Parathyroid adenoma (tissue), 2 donors: ENCODE data around the gene NTN1.

Experiments
- H2AFZ ChIP-seq: fragments of 300-600 bp; sonication (generic); one replicate; pipeline ENCODE4 v1.7.0; 2017; ENCODE audit warnings: antibody characterized with exemption, mild to moderate bottlenecking
- H3K27ac ChIP-seq: fragments of 300-600 bp; sonication (generic); one replicate; pipeline ENCODE4 v1.7.0; 2017
- H3K27me3 ChIP-seq: fragments of 300-600 bp; sonication (generic); one replicate; pipeline ENCODE4 v1.7.0; 2017; ENCODE audit warnings: low read length; ENCODE audit not compliant: control insufficient read depth, insufficient read depth
- H3K36me3 ChIP-seq: fragments of 300-600 bp; sonication (generic); one replicate; pipeline ENCODE4 v1.7.0; 2017; ENCODE audit warnings: low read length; ENCODE audit not compliant: control insufficient read depth, insufficient read depth
- H3K4me1 ChIP-seq: fragments of 300-600 bp; sonication (generic); one replicate; pipeline ENCODE4 v1.7.0; 2017; ENCODE audit warnings: control low read depth
- H3K4me2 ChIP-seq: fragments of 300-600 bp; sonication (generic); one replicate; pipeline ENCODE4 v1.7.0; 2017; ENCODE audit warnings: low read length
- H3K4me3 ChIP-seq: fragments of 300-600 bp; sonication (generic); one replicate; pipeline ENCODE4 v1.7.0; 2017; ENCODE audit warnings: low read depth, low read length
- H3K79me2 ChIP-seq: fragments of 300-600 bp; sonication (generic); one replicate; pipeline ENCODE4 v1.7.0; 2017; ENCODE audit warnings: control low read depth
- H3K9ac ChIP-seq: fragments of 300-600 bp; sonication (generic); one replicate; pipeline ENCODE4 v1.7.0; 2017; ENCODE audit warnings: mild to moderate bottlenecking
- H3K9me3 ChIP-seq: fragments of 300-600 bp; sonication (generic); one replicate; pipeline ENCODE4 v1.7.0; 2017; ENCODE audit warnings: low read length; ENCODE audit not compliant: control insufficient read depth
- CTCF ChIP-seq: fragments of 300-600 bp; sonication (generic); IDR thresholded peaks from one replicate; pipeline ENCODE4 v1.7.0; 2017; ENCODE audit warnings: antibody characterized with exemption, mild to moderate bottlenecking
- donor health status: primary hyperparathyroidism.

NTN1 gene

DNA sequence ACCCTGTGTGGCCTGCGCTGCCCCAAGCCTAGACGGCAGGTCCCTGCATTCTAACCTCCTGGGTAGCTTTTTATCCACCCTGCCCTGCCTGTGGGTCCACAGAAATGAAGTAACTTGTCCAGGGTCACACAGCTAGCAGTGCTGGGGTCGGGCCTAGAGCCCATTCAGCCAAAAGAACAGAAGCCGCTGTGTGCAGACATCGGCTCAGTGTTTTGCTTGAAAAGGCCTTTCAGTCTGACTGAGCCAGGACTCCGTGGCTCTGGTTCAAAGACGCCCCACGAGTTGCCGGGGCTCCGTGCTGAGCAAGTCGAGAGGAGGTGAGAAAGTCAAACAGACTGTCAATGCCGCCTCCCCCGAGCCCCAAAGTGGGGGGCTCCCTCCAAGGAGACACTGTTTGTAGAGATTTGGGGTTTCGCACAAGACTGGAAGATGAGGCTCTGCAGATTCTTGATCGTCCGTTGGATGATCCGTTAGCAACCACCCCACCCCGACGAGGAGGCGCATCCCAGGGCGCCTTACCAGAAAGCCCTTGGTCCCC is 226.2 kb downstream of the NTN1 start:
- TF ChIP-seq CTCF = no peak
- H3K4me2 ChIP-seq = no peak overlapping the region
- no peaks in the 10 kb centered on the region for H3K9me3 ChIP-seq
- no peak overlapping the region for H2AFZ ChIP-seq
- no peak overlapping the region for H3K9ac ChIP-seq
- H3K79me2 ChIP-seq = no peaks in the 10 kb centered on the region
- H3K27ac ChIP-seq = no peak overlapping the region
- H3K27me3 ChIP-seq = no peaks in the 10 kb centered on the region
- no peaks in the 10 kb centered on the region for H3K4me1 ChIP-seq
- H3K36me3 ChIP-seq = no peaks in the 10 kb centered on the region
- H3K4me3 ChIP-seq = no peak overlapping the region

GRCh38 chr17:9249245-9249953 is 228.1 kb downstream of the NTN1 start:
- Histone ChIP-seq H3K27ac (no peak overlapping the region), H3K9me3 (no peaks in the 10 kb centered on the region), H3K27me3 (no peaks in the 10 kb centered on the region), H3K4me2 (no peak overlapping the region), H2AFZ (no peak overlapping the region), H3K79me2 (no peaks in the 10 kb centered on the region), H3K4me3 (no peak overlapping the region), H3K4me1 (no peaks in the 10 kb centered on the region), H3K9ac (no peak overlapping the region), H3K36me3 (no peaks in the 10 kb centered on the region)
- TF ChIP-seq CTCF = no peak

GRCh38 chr17:9251273-9251672 is 230.0 kb downstream of the NTN1 start:
- Histone ChIP-seq H3K27ac (no peak overlapping the region), H3K9ac (no peak overlapping the region), H3K79me2 (no peaks in the 10 kb centered on the region), H3K4me2 (no peak overlapping the region), H3K4me1 (no peaks in the 10 kb centered on the region), H3K4me3 (no peak overlapping the region), H2AFZ (no peak overlapping the region), H3K9me3 (no peaks in the 10 kb centered on the region), H3K36me3 (no peaks in the 10 kb centered on the region), H3K27me3 (no peaks in the 10 kb centered on the region)
- TF ChIP-seq CTCF = no peak

DNA sequence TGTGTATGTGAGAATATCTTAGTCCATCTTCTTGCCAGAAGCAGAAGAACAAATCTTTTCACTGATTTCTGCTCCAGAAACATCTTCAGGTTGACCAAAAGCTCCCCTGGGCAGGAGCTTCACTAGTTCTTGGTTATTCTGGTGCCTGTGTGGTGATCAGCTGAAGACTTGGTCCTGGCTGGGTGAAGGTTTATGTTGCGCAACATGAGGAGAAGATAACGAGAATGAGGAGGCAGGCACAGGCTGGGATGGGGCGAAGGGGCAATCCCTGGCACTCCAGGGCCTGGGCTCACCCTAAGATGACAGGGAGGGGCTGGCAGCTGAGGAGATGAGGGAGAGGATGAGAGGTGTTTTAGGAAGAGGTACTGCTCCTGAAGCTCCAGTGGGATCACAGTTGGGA is 232.0 kb downstream of the NTN1 start:
- H3K27ac ChIP-seq = no peak overlapping the region
- H2AFZ ChIP-seq = no peak overlapping the region
- H3K9me3 ChIP-seq = no peaks in the 10 kb centered on the region
- no peak for TF ChIP-seq CTCF
- no peaks in the 10 kb centered on the region for H3K36me3 ChIP-seq
- H3K79me2 ChIP-seq = no peaks in the 10 kb centered on the region
- H3K27me3 ChIP-seq = no peaks in the 10 kb centered on the region
- no peak overlapping the region for H3K4me3 ChIP-seq
- no peaks in the 10 kb centered on the region for H3K4me1 ChIP-seq
- H3K4me2 ChIP-seq = no peak overlapping the region
- H3K9ac ChIP-seq = no peak overlapping the region

DNA sequence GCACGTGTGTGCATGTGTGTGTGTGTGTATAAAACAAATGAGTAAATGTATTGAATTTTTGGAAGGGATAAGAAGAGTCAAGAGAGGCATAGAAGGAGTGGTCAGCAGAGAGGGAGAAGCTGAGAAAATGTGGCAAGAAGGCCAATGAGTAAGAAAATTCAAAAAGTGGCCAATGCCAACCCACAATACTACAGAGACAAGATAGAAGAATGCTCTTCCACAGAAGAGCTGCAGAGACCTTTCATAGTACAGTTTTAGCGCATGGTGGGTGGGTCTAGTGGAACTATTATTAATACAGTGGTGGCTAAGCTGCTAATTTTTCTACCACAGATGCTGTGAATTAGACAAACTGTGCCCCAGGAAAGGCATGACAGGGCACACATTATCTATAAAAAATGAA is 233.5 kb downstream of the NTN1 start:
- Histone ChIP-seq H3K4me3 (no peak overlapping the region), H3K4me1 (no peaks in the 10 kb centered on the region), H3K9me3 (no peaks in the 10 kb centered on the region), H3K9ac (no peak overlapping the region), H2AFZ (no peak overlapping the region), H3K36me3 (no peaks in the 10 kb centered on the region), H3K4me2 (no peak overlapping the region), H3K79me2 (no peaks in the 10 kb centered on the region), H3K27ac (no peak overlapping the region), H3K27me3 (no peaks in the 10 kb centered on the region)
- no peak for TF ChIP-seq CTCF
